OCI-LY1 (cell line): Measurements from ENCODE around the gene HBG1.
A peak's percentile ranks its signal among the peaks of the same experiment; 100 is the strongest.

ENCODE experiments used
- H2AFZ ChIP-seq: fragments of 200-600 bp; sonication (generic), shearing (Covaris generic); 2 replicates; pipeline ENCODE4 v1.6.0; 2014; ENCODE audit warnings: antibody characterized with exemption, mild to moderate bottlenecking, low read length
- H3F3A ChIP-seq: fragments of 200-600 bp; sonication (generic), shearing (Covaris generic); 2 replicates; pipeline ENCODE4 v1.6.0; 2014; ENCODE audit warnings: mild to moderate bottlenecking, antibody characterized with exemption, low read length, moderate library complexity; ENCODE audit not compliant: insufficient read depth
- H3K27ac ChIP-seq: fragments of 200-600 bp; sonication (generic); 2 replicates; pipeline ENCODE4 v1.5.1; 2014; ENCODE audit warnings: low read length, mixed run types, mild to moderate bottlenecking, low read depth; ENCODE audit not compliant: poor library complexity, severe bottlenecking
- H3K27me3 ChIP-seq: fragments of 200-600 bp; sonication (generic); 2 replicates; pipeline ENCODE4 v1.6.0; 2014; ENCODE audit warnings: antibody characterized with exemption, mild to moderate bottlenecking, low read length, moderate library complexity; ENCODE audit not compliant: insufficient read depth
- H3K36me3 ChIP-seq: fragments of 200-600 bp; sonication (generic); 2 replicates; pipeline ENCODE4 v1.6.1; 2014; ENCODE audit warnings: mild to moderate bottlenecking, antibody characterized with exemption, low read length, moderate library complexity, mixed read lengths; ENCODE audit not compliant: insufficient read depth
- H3K4me1 ChIP-seq: fragments of 200-600 bp; sonication (generic); 2 replicates; pipeline ENCODE4 v1.5.1; 2014; ENCODE audit warnings: mild to moderate bottlenecking, low read length, moderate library complexity; ENCODE audit not compliant: insufficient read depth, severe bottlenecking
- H3K4me2 ChIP-seq: fragments of 200-600 bp; sonication (generic), shearing (Covaris generic); 2 replicates; pipeline ENCODE4 v1.6.1; 2014; ENCODE audit warnings: low read length
- H3K4me3 ChIP-seq: fragments of 200-600 bp; sonication (generic); 2 replicates; pipeline ENCODE4 v1.5.1; 2014; ENCODE audit warnings: low read length, low read depth, mild to moderate bottlenecking, mixed read lengths; ENCODE audit not compliant: poor library complexity, severe bottlenecking
- H3K79me2 ChIP-seq: fragments of 200-600 bp; shearing (Covaris generic); 2 replicates; pipeline ENCODE4 v1.6.1; 2016; ENCODE audit warnings: mixed run types, low read length, mixed read lengths; ENCODE audit not compliant: insufficient read depth
- H3K9ac ChIP-seq: fragments of 200-600 bp; sonication (generic), shearing (Covaris generic); 2 replicates; pipeline ENCODE4 v1.6.1; 2014; ENCODE audit warnings: mild to moderate bottlenecking, low read length, mixed read lengths
- H3K9me2 ChIP-seq: fragments of 200-600 bp; sonication (generic), shearing (Covaris generic); 2 replicates; pipeline ENCODE4 v1.6.1; 2014; ENCODE audit warnings: low read depth, mild to moderate bottlenecking, low read length, mixed read lengths
- H3K9me3 ChIP-seq: fragments of 200-600 bp; shearing (Covaris generic); 2 replicates; pipeline ENCODE4 v1.6.1; 2014; ENCODE audit warnings: low read length, mixed read lengths
- H4K20me1 ChIP-seq: fragments of 200-600 bp; sonication (generic), shearing (Covaris generic); 2 replicates; pipeline ENCODE4 v1.6.0; 2016; ENCODE audit warnings: mild to moderate bottlenecking, low read length; ENCODE audit not compliant: insufficient read depth
- EZH2 ChIP-seq: fragments of 200-600 bp; sonication (generic), shearing (Covaris generic); IDR thresholded peaks from 2 replicates; pipeline ENCODE4 v1.8.0; 2017; ENCODE audit warnings: borderline replicate concordance, mixed run types, mild to moderate bottlenecking, antibody characterized with exemption, low read length, moderate library complexity, mixed read lengths
- TF ChIP-seq, protein P1 (sequence below): fragments of 200-600 bp; sonication (generic), shearing (Covaris generic); IDR thresholded peaks from 2 replicates; pipeline ENCODE4 v1.5.1; 2017; ENCODE audit warnings: mild to moderate bottlenecking, antibody characterized with exemption, low read length, moderate library complexity, mixed read lengths

Gene HBG1

GRCh38 chr11:5223146-5223545, 26.5 kb downstream of the HBG1 start:
- no peak overlapping the region for H2AFZ ChIP-seq
- H3K36me3 ChIP-seq, result no peaks in the 10 kb centered on the region
- H3F3A ChIP-seq, result no peaks in the 10 kb centered on the region
- no peak overlapping the region for H3K9ac ChIP-seq
- no peak overlapping the region for H3K4me3 ChIP-seq
- H3K9me3 ChIP-seq, result no peaks in the 10 kb centered on the region
- no peaks in the 10 kb centered on the region for H3K27me3 ChIP-seq
- H4K20me1 ChIP-seq, result no peaks in the 10 kb centered on the region
- H3K79me2 ChIP-seq, result no peaks in the 10 kb centered on the region
- no peak overlapping the region for H3K27ac ChIP-seq
- TF ChIP-seq EZH2, result no peak
- H3K9me2 ChIP-seq, result no peaks in the 10 kb centered on the region
- no peak overlapping the region for H3K4me2 ChIP-seq
- H3K4me1 ChIP-seq, result no peaks in the 10 kb centered on the region

DNA sequence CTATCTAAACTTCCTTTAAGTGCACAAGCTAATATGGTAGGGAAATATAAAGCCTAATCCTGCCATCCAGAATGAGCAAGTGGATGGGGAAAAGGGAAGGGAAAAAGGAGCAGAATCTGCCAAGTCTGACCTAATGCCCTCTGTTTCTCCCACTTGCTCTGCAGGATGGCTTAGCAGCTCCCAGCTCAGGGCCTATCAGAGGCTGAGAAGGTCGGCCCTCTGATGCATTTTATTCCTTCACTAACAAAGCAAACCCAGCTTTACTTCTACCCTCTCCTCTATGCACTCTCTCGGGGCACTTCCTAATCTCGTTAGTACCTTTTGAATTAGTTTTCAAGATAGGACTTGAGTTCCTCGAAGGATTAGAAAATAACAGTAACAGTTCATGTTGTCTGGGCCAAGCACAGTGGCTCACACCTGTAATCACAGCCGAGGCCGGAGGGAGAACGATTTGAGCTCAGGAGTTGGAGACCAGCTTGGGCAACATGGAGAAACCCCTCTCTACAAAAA, 39.2 kb downstream of the HBG1 start:
- no peak overlapping the region for H3K9ac ChIP-seq
- no peaks in the 10 kb centered on the region for H3K4me1 ChIP-seq
- H2AFZ ChIP-seq, result no peak overlapping the region
- TF ChIP-seq EZH2, result no peak
- TF ChIP-seq, protein P1, sequence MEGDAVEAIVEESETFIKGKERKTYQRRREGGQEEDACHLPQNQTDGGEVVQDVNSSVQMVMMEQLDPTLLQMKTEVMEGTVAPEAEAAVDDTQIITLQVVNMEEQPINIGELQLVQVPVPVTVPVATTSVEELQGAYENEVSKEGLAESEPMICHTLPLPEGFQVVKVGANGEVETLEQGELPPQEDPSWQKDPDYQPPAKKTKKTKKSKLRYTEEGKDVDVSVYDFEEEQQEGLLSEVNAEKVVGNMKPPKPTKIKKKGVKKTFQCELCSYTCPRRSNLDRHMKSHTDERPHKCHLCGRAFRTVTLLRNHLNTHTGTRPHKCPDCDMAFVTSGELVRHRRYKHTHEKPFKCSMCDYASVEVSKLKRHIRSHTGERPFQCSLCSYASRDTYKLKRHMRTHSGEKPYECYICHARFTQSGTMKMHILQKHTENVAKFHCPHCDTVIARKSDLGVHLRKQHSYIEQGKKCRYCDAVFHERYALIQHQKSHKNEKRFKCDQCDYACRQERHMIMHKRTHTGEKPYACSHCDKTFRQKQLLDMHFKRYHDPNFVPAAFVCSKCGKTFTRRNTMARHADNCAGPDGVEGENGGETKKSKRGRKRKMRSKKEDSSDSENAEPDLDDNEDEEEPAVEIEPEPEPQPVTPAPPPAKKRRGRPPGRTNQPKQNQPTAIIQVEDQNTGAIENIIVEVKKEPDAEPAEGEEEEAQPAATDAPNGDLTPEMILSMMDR, result no peak
- H3K79me2 ChIP-seq, result no peaks in the 10 kb centered on the region
- H3K9me3 ChIP-seq, result no peaks in the 10 kb centered on the region
- H3K4me2 ChIP-seq, result no peak overlapping the region
- H3K4me3 ChIP-seq, result no peak overlapping the region
- H3K36me3 ChIP-seq, result no peaks in the 10 kb centered on the region
- H4K20me1 ChIP-seq, result no peaks in the 10 kb centered on the region
- H3K27me3 ChIP-seq, result no peaks in the 10 kb centered on the region
- no peak overlapping the region for H3K27ac ChIP-seq
- H3K9me2 ChIP-seq, result no peaks in the 10 kb centered on the region
- no peaks in the 10 kb centered on the region for H3F3A ChIP-seq

- Histone ChIP-seq H3K4me1 (no peaks in the 10 kb centered on the region), H3K9me2 (no peaks in the 10 kb centered on the region), H3K79me2 (no peaks in the 10 kb centered on the region), H3K27me3 (no peaks in the 10 kb centered on the region), H3F3A (no peaks in the 10 kb centered on the region), H3K27ac (no peak overlapping the region), H4K20me1 (no peaks in the 10 kb centered on the region), H2AFZ (no peak overlapping the region), H3K4me2 (no peak overlapping the region), H3K9ac (no peak overlapping the region), H3K36me3 (no peaks in the 10 kb centered on the region), H3K4me3 (no peak overlapping the region), H3K9me3 (no peaks in the 10 kb centered on the region)
- TF ChIP-seq EZH2, result no peak
- TF ChIP-seq, protein P1, result peak; percentile 38; the same call in 1 of the 2 replicates
Measured at GRCh38 chr11:5204787-5205186, 44.9 kb downstream of the HBG1 start.

- Histone ChIP-seq H3K9me3 (no peaks in the 10 kb centered on the region), H3F3A (no peaks in the 10 kb centered on the region), H3K27me3 (no peaks in the 10 kb centered on the region), H3K79me2 (no peaks in the 10 kb centered on the region), H3K4me1 (no peaks in the 10 kb centered on the region), H4K20me1 (no peaks in the 10 kb centered on the region), H3K27ac (no peak overlapping the region), H3K36me3 (no peaks in the 10 kb centered on the region), H3K4me3 (no peak overlapping the region), H3K4me2 (no peak overlapping the region), H3K9ac (no peak overlapping the region), H3K9me2 (no peaks in the 10 kb centered on the region), H2AFZ (no peak overlapping the region)
- TF ChIP-seq, protein P1, result no peak
- no peak for TF ChIP-seq EZH2
Measured at GRCh38 chr11:5203366-5203765, 46.3 kb downstream of the HBG1 start.
